Endothelial cell of umbilical vein (primary cell): Measurements from ENCODE around the gene PNKD. TPM values are rescaled to one million over a fixed set of nuclear protein-coding genes. Genes with fewer than 3 reads are reported as not detected.
A peak's percentile ranks its signal among the peaks of the same experiment; 100 is the strongest.

Experiments
- BruUV-seq: library from RNA; stranded (reverse); fragments of 400-500 nt; replicated peaks from 2 replicates; lab custom pipeline; 2021; lab: Mats Ljungman, UMichigan
- CTCF ChIA-PET: fragments of 300-600, 350-600 bp; sonication (Branson Sonifier 250); formaldehyde crosslinking; loops from one replicate; lab custom pipeline; 2021; ENCODE audit warnings: antibody characterized with exemption, inconsistent platforms; lab: Charles Lee
- POLR2A ChIA-PET: fragments of 300-600, 350-600 bp; sonication (Branson Sonifier 250); formaldehyde crosslinking; loops from one replicate; lab custom pipeline; 2021; ENCODE audit warnings: antibody characterized with exemption, inconsistent platforms; lab: Charles Lee
- DNase-seq: peaks from one replicate; pipeline ENCODE4 v3.0.0-alpha.2; 2011; ENCODE audit warnings: low read depth, low spot score
- FAIRE-seq: peaks from 2 replicates; lab custom pipeline; 2011; peaks lifted over from hg19 to GRCh38; lab: Jason Lieb, UNC
- H2AFZ ChIP-seq: 2 replicates; pipeline ENCODE4 v1.6.0; 2012; ENCODE audit warnings: low read depth, low read length, control low read depth, inconsistent platforms
- H3K27ac ChIP-seq: 2 replicates; pipeline ENCODE4 v1.5.1; 2011; ENCODE audit warnings: low read depth, mild to moderate bottlenecking, control low read depth, low read length, moderate library complexity; ENCODE audit not compliant: insufficient read depth
- H3K27me3 ChIP-seq, 2 experiments: 2 replicates each; pipeline versions ENCODE4 v1.6.0 to v1.6.1; 2011; ENCODE audit warnings: low read length in 2 of 2, mixed read lengths in 1 of 2; ENCODE audit not compliant: control insufficient read depth in 2 of 2, insufficient read depth in 2 of 2
- H3K36me3 ChIP-seq, 2 experiments: 2 replicates in 1 of 2; 3 replicates in 1 of 2; pipeline ENCODE4 v1.5.1; 2011; ENCODE audit warnings: low read length in 2 of 2, mild to moderate bottlenecking in 1 of 2, moderate library complexity in 1 of 2; ENCODE audit not compliant: control insufficient read depth in 2 of 2, insufficient read depth in 2 of 2; ENCODE audit errors: extremely low read depth in 1 of 2
- H3K4me1 ChIP-seq: 3 replicates; pipeline ENCODE4 v1.5.1; 2011; ENCODE audit warnings: mild to moderate bottlenecking, low read length; ENCODE audit not compliant: control insufficient read depth, insufficient read depth; ENCODE audit errors: extremely low read depth
- H3K4me2 ChIP-seq: 2 replicates; pipeline ENCODE4 v1.6.1; 2011; ENCODE audit warnings: low read length, control low read depth, mixed read lengths; ENCODE audit not compliant: insufficient read depth
- H3K4me3 ChIP-seq, 3 experiments: fragments of 200-600 bp in 1 of 3; sonication (generic), shearing (Covaris generic) in 1 of 3; replicated peaks in 1 of 3; 2 replicates each; pipeline ENCODE4 v1.5.1; 2011 to 2016; ENCODE audit warnings: control low read depth in 3 of 3, low read length in 3 of 3, mild to moderate bottlenecking in 2 of 3, inconsistent platforms in 1 of 3, low read depth in 1 of 3, moderate library complexity in 1 of 3; ENCODE audit not compliant: insufficient read depth in 1 of 3
- H3K79me2 ChIP-seq: 2 replicates; pipeline ENCODE4 v1.6.0; 2012; ENCODE audit warnings: low read length, inconsistent platforms; ENCODE audit not compliant: control insufficient read depth, insufficient read depth
- H3K9ac ChIP-seq: replicated peaks from 2 replicates; pipeline ENCODE3; 2011; ENCODE audit warnings: low read length, control low read depth; ENCODE audit not compliant: insufficient read depth; ENCODE audit errors: extremely low read depth
- H3K9me1 ChIP-seq: replicated peaks from 3 replicates; pipeline ENCODE4 v1.6.0; 2011; ENCODE audit warnings: mild to moderate bottlenecking, low read length; ENCODE audit not compliant: control insufficient read depth, insufficient read depth; ENCODE audit errors: extremely low read depth
- H3K9me3 ChIP-seq: replicated peaks from 2 replicates; pipeline ENCODE4 v1.5.1; 2012; ENCODE audit warnings: low read length, inconsistent platforms; ENCODE audit not compliant: control insufficient read depth, insufficient read depth
- H4K20me1 ChIP-seq: replicated peaks from 2 replicates; pipeline ENCODE3; 2011; ENCODE audit warnings: mild to moderate bottlenecking, low read length; ENCODE audit not compliant: control insufficient read depth, insufficient read depth; ENCODE audit errors: extremely low read depth
- EZH2 ChIP-seq: IDR thresholded peaks from 2 replicates; pipeline ENCODE4 v1.6.1; 2012; ENCODE audit warnings: borderline replicate concordance, low read depth, mild to moderate bottlenecking, moderate library complexity, low read length, inconsistent platforms; ENCODE audit not compliant: severe bottlenecking
- GATA2 ChIP-seq: IDR thresholded peaks from 2 replicates; pipeline ENCODE4 v1.7.0; 2011; ENCODE audit warnings: low read depth, mild to moderate bottlenecking, moderate library complexity, mixed read lengths, low read length; ENCODE audit not compliant: insufficient read length, insufficient read depth
- JUN ChIP-seq: IDR thresholded peaks from 2 replicates; pipeline ENCODE4 v1.6.1; 2011; ENCODE audit warnings: borderline replicate concordance, low read depth; ENCODE audit not compliant: insufficient read length, insufficient read depth
- MYC ChIP-seq: IDR thresholded peaks from one replicate; pipeline ENCODE4 v1.6.1; 2011; ENCODE audit warnings: mild to moderate bottlenecking, low read depth, low read length
- POLR2A ChIP-seq: IDR thresholded peaks from 2 replicates; pipeline ENCODE4 v1.6.1; 2012; ENCODE audit warnings: low read depth, mild to moderate bottlenecking, control low read depth, low read length
- POLR2AphosphoS5 ChIP-seq: IDR thresholded peaks from 2 replicates; pipeline ENCODE4 v1.6.1; 2012; ENCODE audit warnings: low read depth, mild to moderate bottlenecking, control low read depth, low read length, moderate library complexity; ENCODE audit not compliant: insufficient read depth
- dilution Hi-C: fragments of 300-500 bp; cut with MboI; formaldehyde crosslinking; loops from one replicate; pipeline ENCODE4 v1.15.0; 2019; ENCODE audit warnings: low sequenced_read_pairs; ENCODE audit not compliant: extremely low pct_ligation_motif_present
- intact Hi-C: fragments of 100-400 bp; cut with micrococcal nuclease; formaldehyde crosslinking; loops from one replicate; pipeline ENCODE4 v1.10.0; 2022
- polyA plus RNA-seq, 4 experiments: library from polyadenylated mRNA; depleted of rRNA in 3 of 4; stranded (reverse) in 3 of 4; unstranded in 1 of 4; fragments of >200 nt; gene quantifications; 2 replicates each; pipeline versions ENCODE4 v1.2.1 to v1.2.3, GENCODE V29; 2011 to 2012; ENCODE audit warnings: missing spikeins in 1 of 4
- total RNA-seq: library from RNA; stranded (reverse); gene quantifications from 2 replicates; pipeline ENCODE4 v1.2.3, GENCODE V29; 2021
- TF ChIP-seq, protein P1 (sequence below): IDR thresholded peaks from 2 replicates; pipeline ENCODE4 v1.6.1; 2011; ENCODE audit not compliant: insufficient read depth, insufficient read length

The PNKD gene
- total and polyA plus RNA-seq, 2 donors (not counting 3 experiments of a cell fraction or from before 2014, with no cell fraction given), result 56.1 to 88.3 TPM

DNA sequence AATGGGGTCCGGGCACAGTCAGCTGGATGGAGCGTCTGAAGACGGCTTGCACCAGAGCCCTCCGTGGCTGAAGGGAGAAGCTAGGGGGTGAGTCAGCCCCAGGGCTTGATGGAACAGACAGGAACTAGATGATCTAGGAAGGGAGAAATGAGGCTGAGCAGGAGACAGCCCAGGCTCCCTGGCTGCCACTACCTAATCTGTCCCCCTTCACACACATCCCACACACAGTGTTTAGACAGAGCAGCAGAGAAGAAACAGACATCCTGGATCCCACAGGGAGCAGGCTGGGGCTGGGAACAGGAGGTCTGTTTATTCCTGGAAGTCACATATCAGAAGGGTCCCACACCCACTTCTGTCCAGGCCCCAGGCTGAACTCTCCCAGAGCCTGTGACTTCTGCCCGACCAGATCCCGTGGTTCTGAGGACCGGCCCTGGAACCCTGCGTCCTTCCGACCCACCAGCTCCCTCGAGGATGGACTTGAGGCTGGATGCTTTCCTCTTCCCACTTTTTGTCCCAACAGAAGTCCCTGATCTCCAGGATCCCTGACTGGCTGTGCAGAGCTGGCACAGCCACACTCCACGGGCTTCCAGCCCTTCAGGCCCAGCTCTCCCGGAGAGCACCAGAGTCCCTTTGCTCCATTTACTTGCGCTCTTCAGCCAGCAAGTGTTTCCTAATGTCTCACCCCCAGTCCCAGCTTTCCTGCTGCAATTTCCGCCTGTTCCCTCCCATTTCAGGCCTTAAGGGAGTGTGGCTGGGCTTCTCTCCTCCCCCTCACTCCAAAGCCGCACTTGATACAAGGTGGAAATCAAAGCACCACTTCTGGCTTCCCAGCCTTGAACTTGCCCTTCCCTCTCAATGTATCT lies 11.0 kb upstream of the PNKD start:
- Histone ChIP-seq H3K4me1 (peaks cover 17% of the 10 kb centered on the region), H3K27ac (peak overlapping the region; percentile 14), H3K9me1 (no peaks in the 10 kb centered on the region), H3K9me3 (no peaks in the 10 kb centered on the region), H3K4me3 (no peak overlapping the region), H3K4me2 (no peak overlapping the region), H4K20me1 (no peaks in the 10 kb centered on the region), H3K27me3 (no peaks in the 10 kb centered on the region), H3K9ac (no peak overlapping the region), H2AFZ (no peak overlapping the region), H3K36me3 (peaks cover 11 to 14% of the 10 kb centered on the region in 2 experiments), H3K79me2 (no peaks in the 10 kb centered on the region)
- DNase-seq (peak; percentile 56), FAIRE-seq (peak; percentile 74)
- intact Hi-C loops (loop anchor here (5.0 kb wide), 1 partner anchor 92 kb away; the partner anchor contains the start of gene CXCR1), dilution Hi-C loops (no loop called here)
- no TSS peak for BruUV-seq
- ChIA-PET POLR2A (interaction anchor here (1.1 kb wide), 2 partner anchors 11 to 12 kb away, joined by 4 to 5 read pairs; partner anchors contain the start of genes AAMP and PNKD), CTCF (interaction anchor here (0.6 to 1.5 kb wide), 11 partner anchors 11 to 207 kb away, joined by 3 to 8 read pairs (median 3); partner anchors contain the start of genes AAMP and PNKD)
- TF ChIP-seq JUN (no peak), POLR2AphosphoS5 (peak; percentile 35)

DNA sequence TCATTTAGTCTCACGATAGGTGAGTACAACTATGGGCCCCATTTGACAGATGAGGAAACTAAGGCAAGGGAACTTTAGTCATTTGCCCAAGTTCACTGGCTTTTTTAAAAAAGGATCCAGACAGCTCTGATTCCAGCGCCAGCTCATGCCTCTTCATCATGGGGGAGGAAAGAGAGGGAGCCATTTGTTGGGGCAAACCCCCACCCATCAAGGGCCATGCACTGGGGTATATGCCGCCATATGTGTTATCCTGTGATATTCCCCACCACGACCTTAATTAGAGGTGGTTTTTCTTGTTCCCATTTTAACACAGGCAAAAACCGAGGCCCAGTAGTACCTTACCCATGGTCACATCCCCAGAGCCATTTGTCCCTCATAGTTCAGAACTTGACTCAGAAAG lies 10.2 kb upstream of the PNKD start:
- intact Hi-C loops, result no loop called here
- Histone ChIP-seq H3K4me1 (peaks cover 17% of the 10 kb centered on the region), H3K27ac (no peak overlapping the region), H3K79me2 (no peaks in the 10 kb centered on the region), H3K9ac (no peak overlapping the region), H3K27me3 (no peaks in the 10 kb centered on the region), H3K9me3 (no peaks in the 10 kb centered on the region), H4K20me1 (no peaks in the 10 kb centered on the region), H3K4me3 (no peak overlapping the region), H3K9me1 (no peaks in the 10 kb centered on the region), H3K36me3 (peaks cover 8 to 16% of the 10 kb centered on the region in 2 experiments), H2AFZ (no peak overlapping the region), H3K4me2 (no peak overlapping the region)
- ChIA-PET CTCF (interaction anchor here (1.4 kb wide), 1 partner anchor 10 kb away, joined by 7 read pairs; the partner anchor contains the start of genes AAMP and PNKD), POLR2A (no interaction called here)
- DNase-seq, result no peak
- no peak for TF ChIP-seq GATA2
- TF ChIP-seq POLR2AphosphoS5, result no peak
- no peak for TF ChIP-seq EZH2
- no peak for TF ChIP-seq POLR2A
- TF ChIP-seq, protein P1, sequence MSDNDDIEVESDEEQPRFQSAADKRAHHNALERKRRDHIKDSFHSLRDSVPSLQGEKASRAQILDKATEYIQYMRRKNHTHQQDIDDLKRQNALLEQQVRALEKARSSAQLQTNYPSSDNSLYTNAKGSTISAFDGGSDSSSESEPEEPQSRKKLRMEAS, result no peak
- TF ChIP-seq JUN, result no peak
- TF ChIP-seq MYC, result no peak
- no TSS peak for BruUV-seq
- no peak for FAIRE-seq
- dilution Hi-C loops, result no loop called here
